Measurements from ENCODE around the gene TSPAN32. TPM values are rescaled to one million over a fixed set of nuclear protein-coding genes. Genes with fewer than 3 reads are reported as not detected.

Gene TSPAN32
- total RNA-seq, 1 donor from 2014 or later, result 4.5 TPM

GRCh38 chr11:2296913-2297622 is 4.7 kb upstream of the TSPAN32 start:
- Mint-ChIP-seq H3K36me3 (ENCODE audit: insufficient read depth) (no peaks in the 10 kb centered on the region), H3K27me3 (peaks cover 45% of the 10 kb centered on the region), H3K4me1 (ENCODE audit: low read depth) (no peaks in the 10 kb centered on the region), H3K9me3 (ENCODE audit: low read depth) (no peaks in the 10 kb centered on the region), H3K4me3 (ENCODE audit: low read depth) (no peak overlapping the region), H3K27ac (no peak overlapping the region)
- no peak for DNase-seq (ENCODE audit: low spot score, unreplicated experiment)
- TF ChIP-seq, protein P1, sequence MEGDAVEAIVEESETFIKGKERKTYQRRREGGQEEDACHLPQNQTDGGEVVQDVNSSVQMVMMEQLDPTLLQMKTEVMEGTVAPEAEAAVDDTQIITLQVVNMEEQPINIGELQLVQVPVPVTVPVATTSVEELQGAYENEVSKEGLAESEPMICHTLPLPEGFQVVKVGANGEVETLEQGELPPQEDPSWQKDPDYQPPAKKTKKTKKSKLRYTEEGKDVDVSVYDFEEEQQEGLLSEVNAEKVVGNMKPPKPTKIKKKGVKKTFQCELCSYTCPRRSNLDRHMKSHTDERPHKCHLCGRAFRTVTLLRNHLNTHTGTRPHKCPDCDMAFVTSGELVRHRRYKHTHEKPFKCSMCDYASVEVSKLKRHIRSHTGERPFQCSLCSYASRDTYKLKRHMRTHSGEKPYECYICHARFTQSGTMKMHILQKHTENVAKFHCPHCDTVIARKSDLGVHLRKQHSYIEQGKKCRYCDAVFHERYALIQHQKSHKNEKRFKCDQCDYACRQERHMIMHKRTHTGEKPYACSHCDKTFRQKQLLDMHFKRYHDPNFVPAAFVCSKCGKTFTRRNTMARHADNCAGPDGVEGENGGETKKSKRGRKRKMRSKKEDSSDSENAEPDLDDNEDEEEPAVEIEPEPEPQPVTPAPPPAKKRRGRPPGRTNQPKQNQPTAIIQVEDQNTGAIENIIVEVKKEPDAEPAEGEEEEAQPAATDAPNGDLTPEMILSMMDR (IDR thresholded peaks at IDR 0.05; ENCODE audit: unreplicated experiment), result no peak

- H3K4me1 Mint-ChIP-seq (ENCODE audit: low read depth), result no peaks in the 10 kb centered on the region
- no peak overlapping the region for H3K27ac Mint-ChIP-seq
- H3K36me3 Mint-ChIP-seq (ENCODE audit: insufficient read depth), result no peaks in the 10 kb centered on the region
- DNase-seq (ENCODE audit: low spot score, unreplicated experiment), result no peak
- no peaks in the 10 kb centered on the region for H3K9me3 Mint-ChIP-seq (ENCODE audit: low read depth)
- H3K4me3 Mint-ChIP-seq (ENCODE audit: low read depth), result no peak overlapping the region
- peaks cover 41% of the 10 kb centered on the region for H3K27me3 Mint-ChIP-seq
- TF ChIP-seq, protein P1 (IDR thresholded peaks at IDR 0.05; ENCODE audit: unreplicated experiment), result no peak
These were observed 4.2 kb upstream of the TSPAN32 start for GRCh38 chr11:2297623-2298030.

- no peaks in the 10 kb centered on the region for H3K36me3 Mint-ChIP-seq (ENCODE audit: insufficient read depth)
- no peak for DNase-seq (ENCODE audit: low spot score, unreplicated experiment)
- no peak overlapping the region for H3K27ac Mint-ChIP-seq
- H3K9me3 Mint-ChIP-seq (ENCODE audit: low read depth), result no peaks in the 10 kb centered on the region
- no peak overlapping the region for H3K4me3 Mint-ChIP-seq (ENCODE audit: low read depth)
- TF ChIP-seq, protein P1 (IDR thresholded peaks at IDR 0.05; ENCODE audit: unreplicated experiment), result no peak
- peaks cover 37% of the 10 kb centered on the region for H3K27me3 Mint-ChIP-seq
- no peaks in the 10 kb centered on the region for H3K4me1 Mint-ChIP-seq (ENCODE audit: low read depth)
These were observed 3.5 kb upstream of the TSPAN32 start for GRCh38 chr11:2298131-2298794.

- peaks cover 31% of the 10 kb centered on the region for H3K27me3 Mint-ChIP-seq
- H3K36me3 Mint-ChIP-seq (ENCODE audit: insufficient read depth), result no peaks in the 10 kb centered on the region
- H3K9me3 Mint-ChIP-seq (ENCODE audit: low read depth), result no peaks in the 10 kb centered on the region
- H3K4me3 Mint-ChIP-seq (ENCODE audit: low read depth), result no peak overlapping the region
- H3K4me1 Mint-ChIP-seq (ENCODE audit: low read depth), result peaks cover 4% of the 10 kb centered on the region
- DNase-seq (ENCODE audit: low spot score, unreplicated experiment), result no peak
- no peak overlapping the region for H3K27ac Mint-ChIP-seq
- TF ChIP-seq, protein P1 (IDR thresholded peaks at IDR 0.05; ENCODE audit: unreplicated experiment), result peak; percentile 61
These were observed 2.7 kb upstream of the TSPAN32 start for GRCh38 chr11:2298795-2299761.

DNA sequence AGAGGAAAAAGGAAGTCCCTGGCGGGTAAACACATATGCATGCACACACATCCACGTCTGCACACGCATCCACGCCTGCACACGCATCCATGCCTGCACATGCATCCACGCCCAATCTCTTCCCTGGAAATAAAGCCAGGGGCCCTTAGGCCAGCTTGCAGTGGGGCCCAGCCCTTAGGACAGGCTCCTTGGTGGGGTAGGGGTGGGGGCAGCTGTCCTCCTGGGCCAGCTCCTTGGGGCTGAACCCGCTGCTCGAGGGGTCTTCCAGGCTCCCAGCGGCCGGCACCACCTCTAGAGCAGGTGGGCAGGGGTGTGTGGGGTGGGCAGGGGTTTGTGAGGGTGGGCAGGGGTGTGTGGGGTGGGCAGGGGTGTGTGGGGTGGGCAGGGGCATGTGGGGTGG is 2.0 kb upstream of the TSPAN32 start:
- TF ChIP-seq, protein P1 (IDR thresholded peaks at IDR 0.05; ENCODE audit: unreplicated experiment), result no peak
- no peak overlapping the region for H3K4me3 Mint-ChIP-seq (ENCODE audit: low read depth)
- H3K9me3 Mint-ChIP-seq (ENCODE audit: low read depth), result no peaks in the 10 kb centered on the region
- H3K4me1 Mint-ChIP-seq (ENCODE audit: low read depth), result peaks cover 5% of the 10 kb centered on the region
- no peak overlapping the region for H3K27ac Mint-ChIP-seq
- DNase-seq (ENCODE audit: low spot score, unreplicated experiment), result no peak
- H3K27me3 Mint-ChIP-seq, result peaks cover 24% of the 10 kb centered on the region
- H3K36me3 Mint-ChIP-seq (ENCODE audit: insufficient read depth), result no peaks in the 10 kb centered on the region

Data from progenitor cell of endocrine pancreas (in vitro differentiated cells).